H9 (cell line): ENCODE results near the gene SNX1. TPM values are rescaled to one million over a fixed set of nuclear protein-coding genes. Genes with fewer than 3 reads are reported as not detected.

ENCODE experiments used
- DNase-seq: peaks from one replicate; pipeline ENCODE4 v3.0.0-alpha.2; 2017
- H2AFZ ChIP-seq: one replicate; pipeline ENCODE4 v1.6.1; 2013; ENCODE audit warnings: mild to moderate bottlenecking, low read length, control low read depth, moderate library complexity
- H2AK5ac ChIP-seq: 2 replicates; pipeline ENCODE4 v1.6.1; 2013; ENCODE audit warnings: low read length, control low read depth, mixed read lengths; ENCODE audit not compliant: insufficient read length
- H2BK120ac ChIP-seq: one replicate; pipeline ENCODE4 v1.6.1; 2013; ENCODE audit warnings: low read depth, mild to moderate bottlenecking, low read length, control low read depth, inconsistent platforms; ENCODE audit not compliant: poor library complexity, severe bottlenecking
- H2BK12ac ChIP-seq: 2 replicates; pipeline ENCODE4 v1.6.1; 2013; ENCODE audit warnings: low read length, control low read depth, mixed read lengths, low read depth; ENCODE audit not compliant: insufficient read length
- H2BK15ac ChIP-seq: 2 replicates; pipeline ENCODE4 v1.6.1; 2013; ENCODE audit warnings: low read depth, low read length, control low read depth
- H2BK20ac ChIP-seq: one replicate; pipeline ENCODE4 v1.6.1; 2013; ENCODE audit warnings: low read depth, mild to moderate bottlenecking, low read length, control low read depth, inconsistent platforms; ENCODE audit not compliant: poor library complexity, severe bottlenecking
- H2BK5ac ChIP-seq: 2 replicates; pipeline ENCODE4 v1.6.1; 2013; ENCODE audit warnings: low read length, control low read depth, mixed read lengths; ENCODE audit not compliant: insufficient read length
- H3K14ac ChIP-seq: 2 replicates; pipeline ENCODE4 v1.6.1; 2013; ENCODE audit warnings: low read length, control low read depth; ENCODE audit not compliant: insufficient read depth
- H3K18ac ChIP-seq: 2 replicates; pipeline ENCODE4 v1.6.1; 2013; ENCODE audit warnings: low read depth, mild to moderate bottlenecking, mixed read lengths, low read length, control low read depth; ENCODE audit not compliant: insufficient read length
- H3K23ac ChIP-seq: 2 replicates; pipeline ENCODE4 v1.6.1; 2013; ENCODE audit warnings: low read length, control low read depth, mixed read lengths, low read depth; ENCODE audit not compliant: insufficient read length
- H3K23me2 ChIP-seq: 2 replicates; pipeline ENCODE4 v1.6.1; 2013; ENCODE audit warnings: low read depth, mild to moderate bottlenecking, mixed read lengths, low read length, control low read depth; ENCODE audit not compliant: insufficient read length, poor library complexity, severe bottlenecking
- H3K27ac ChIP-seq: 2 replicates; pipeline ENCODE4 v1.5.1; 2013; ENCODE audit warnings: low read length, control low read depth, mixed read lengths, low read depth; ENCODE audit not compliant: insufficient read length
- H3K27me3 ChIP-seq: 2 replicates; pipeline ENCODE4 v1.6.1; 2013; ENCODE audit warnings: low read length, control low read depth, inconsistent platforms; ENCODE audit not compliant: insufficient read depth
- H3K4ac ChIP-seq: 2 replicates; pipeline ENCODE4 v1.6.1; 2013; ENCODE audit warnings: low read depth, mild to moderate bottlenecking, control low read depth, inconsistent platforms, low read length, moderate library complexity
- H3K4me1 ChIP-seq: 2 replicates; pipeline ENCODE4 v1.6.1; 2013; ENCODE audit warnings: low read length, control low read depth, inconsistent platforms; ENCODE audit not compliant: insufficient read depth
- H3K4me2 ChIP-seq: 2 replicates; pipeline ENCODE4 v1.6.1; 2013; ENCODE audit warnings: low read length, control low read depth, mixed read lengths; ENCODE audit not compliant: insufficient read length, insufficient read depth
- H3K56ac ChIP-seq: 2 replicates; pipeline ENCODE4 v1.6.1; 2013; ENCODE audit warnings: low read depth, mild to moderate bottlenecking, mixed read lengths, low read length, control low read depth; ENCODE audit not compliant: insufficient read length
- H3K79me1 ChIP-seq: 2 replicates; pipeline ENCODE4 v1.6.1; 2013; ENCODE audit warnings: low read depth, mild to moderate bottlenecking, moderate library complexity, low read length, control low read depth, inconsistent platforms; ENCODE audit not compliant: insufficient read depth, poor library complexity, severe bottlenecking
- H3K79me2 ChIP-seq: 2 replicates; pipeline ENCODE4 v1.6.1; 2013; ENCODE audit warnings: low read length, control low read depth, inconsistent platforms; ENCODE audit not compliant: insufficient read depth
- H3K9ac ChIP-seq: 2 replicates; pipeline ENCODE4 v1.6.1; 2013; ENCODE audit warnings: low read length, control low read depth, mixed read lengths; ENCODE audit not compliant: insufficient read length; ENCODE audit errors: extremely low read depth
- H3K9me3 ChIP-seq: one replicate; pipeline ENCODE4 v1.6.1; 2013; ENCODE audit warnings: low read depth, low read length, inconsistent platforms; ENCODE audit not compliant: control insufficient read depth
- H3T11ph ChIP-seq: one replicate; pipeline ENCODE4 v1.6.1; 2013; ENCODE audit warnings: mild to moderate bottlenecking, low read length, control low read depth, inconsistent platforms
- H4K20me1 ChIP-seq: one replicate; pipeline ENCODE4 v1.6.1; 2013; ENCODE audit not compliant: control insufficient read depth, insufficient read length, insufficient read depth
- H4K5ac ChIP-seq: 2 replicates; pipeline ENCODE4 v1.6.1; 2013; ENCODE audit warnings: low read depth, mild to moderate bottlenecking, mixed read lengths, low read length, control low read depth; ENCODE audit not compliant: insufficient read length
- H4K8ac ChIP-seq: replicated peaks from 2 replicates; pipeline ENCODE4 v1.6.1; 2013; ENCODE audit warnings: low read length, control low read depth, mixed read lengths, low read depth; ENCODE audit not compliant: insufficient read length
- H4K91ac ChIP-seq: 2 replicates; pipeline ENCODE4 v1.6.1; 2013; ENCODE audit warnings: low read depth, mild to moderate bottlenecking, moderate library complexity, mixed read lengths, low read length, control low read depth; ENCODE audit not compliant: insufficient read length
- H3K27ac Mint-ChIP-seq, 3 experiments: 2 replicates in 2 of 3; 3 replicates in 1 of 3; pipeline ENCODE4 v1.8.0; 2020 to 2021; ENCODE audit warnings: mixed read lengths in 3 of 3, mild to moderate bottlenecking in 1 of 3, moderate library complexity in 1 of 3
- H3K27me3 Mint-ChIP-seq: 2 replicates; pipeline ENCODE4 v1.8.0; 2021; ENCODE audit warnings: low read depth, mild to moderate bottlenecking, moderate library complexity, mixed read lengths
- H3K36me3 Mint-ChIP-seq, 3 experiments: 2 replicates in 2 of 3; 3 replicates in 1 of 3; pipeline ENCODE4 v1.8.0; 2020 to 2021; ENCODE audit warnings: low read depth in 3 of 3, mixed read lengths in 3 of 3; ENCODE audit not compliant: insufficient read depth in 1 of 3
- H3K4me1 Mint-ChIP-seq, 2 experiments: 2 replicates each; pipeline ENCODE4 v1.8.0; 2020; ENCODE audit warnings: mixed read lengths in 2 of 2
- H3K4me3 Mint-ChIP-seq, 2 experiments: 2 replicates in 1 of 2; 3 replicates in 1 of 2; pipeline ENCODE4 v1.8.0; 2020 to 2021; ENCODE audit warnings: mild to moderate bottlenecking in 2 of 2, mixed read lengths in 2 of 2, moderate library complexity in 1 of 2
- H3K9me3 Mint-ChIP-seq, 2 experiments: 2 replicates in 1 of 2; 3 replicates in 1 of 2; pipeline ENCODE4 v1.8.0; 2020; ENCODE audit warnings: mild to moderate bottlenecking in 2 of 2, mixed read lengths in 2 of 2, moderate library complexity in 1 of 2
- CTCF ChIP-seq: fragments of 200-600 bp; sonication (generic); conservative IDR thresholded peaks from 3 replicates; pipeline ENCODE4 v1.8.0; 2021; ENCODE audit warnings: antibody characterized with exemption, mild to moderate bottlenecking
- WGBS: extraction: QIAGEN DNeasy Blood & Tissue Kit; methylation state at CpG from one replicate; pipeline ENCODE4 v1.1.7; 2013; ENCODE audit warnings: missing lambda C conversion rate, low lambda C conversion rate, mixed read lengths; ENCODE audit not compliant: insufficient read length; ENCODE audit errors: extremely low coverage; 5-methylcytosine and 5-hydroxymethylcytosine counted together
- total RNA-seq: library from RNA; stranded (reverse); gene quantifications from 2 replicates; pipeline ENCODE4 v1.2.1, GENCODE V29; 2021

Gene SNX1
- total RNA-seq, 1 experiment from 2014 or later: 58.8 TPM

GRCh38 chr15:64162869-64163658, 67.3 kb downstream of the SNX1 start, which contains the start of gene PPIB:
TSS of gene PPIB (minus strand) at chr15:64163022. CDS start at chr15:64162986, 36 bp downstream.
- no peak within 1 kb of the TSS for H4K91ac ChIP-seq
- TF ChIP-seq CTCF: peak; percentile 57
- no peak within 1 kb of the TSS for H3K27ac ChIP-seq

More at GRCh38 chr15:64162869-64163658, 67.3 kb downstream of the SNX1 start, which contains the start of gene PPIB:
- Histone ChIP-seq H3K14ac (peak within 1 kb of the TSS; percentile 65; the same call in 1 of the 2 replicates), H2BK120ac (no peak within 1 kb of the TSS), H2BK15ac (no peak within 1 kb of the TSS), H2BK12ac (no peak within 1 kb of the TSS), H2BK20ac (no peak within 1 kb of the TSS), H3K23ac (no peak within 1 kb of the TSS), H3K79me1 (no peaks in the 10 kb centered on the region), H3K9me3 (no peaks in the 10 kb centered on the region), H2AFZ (peak within 1 kb of the TSS; percentile 48), H3K27me3 (no peaks in the 10 kb centered on the region), H3K4ac (no peak within 1 kb of the TSS), H3K18ac (peak within 1 kb of the TSS; percentile 37), H3K56ac (no peak within 1 kb of the TSS), H3K4me2 (peak within 1 kb of the TSS; percentile 77), H4K20me1 (no peaks in the 10 kb centered on the region), H2AK5ac (no peak within 1 kb of the TSS), H3K79me2 (no peaks in the 10 kb centered on the region; the same call in 1 of the 2 replicates), H3K4me1 (no peaks in the 10 kb centered on the region; the same call in 1 of the 2 replicates), H3T11ph (no peak within 1 kb of the TSS), H4K5ac (no peak within 1 kb of the TSS), H3K9ac (peak within 1 kb of the TSS; percentile 71), H4K8ac (no peak within 1 kb of the TSS), H3K23me2 (no peaks in the 10 kb centered on the region), H2BK5ac (no peak within 1 kb of the TSS)
- Mint-ChIP-seq H3K27ac (peak within 1 kb of the TSS; percentile 83 to 89 (median 86)), H3K27me3 (no peaks in the 10 kb centered on the region), H3K36me3 (peaks cover 20 to 33% (median 26%) of the 10 kb centered on the region in 3 experiments; a peak in 6 of 7 replicates), H3K4me3 (peak within 1 kb of the TSS; percentile 88 to 91), H3K9me3 (no peaks in the 10 kb centered on the region; a peak in 1 of 5 replicates), H3K4me1 (peaks cover 28 to 29% of the 10 kb centered on the region in 2 experiments)
- WGBS: no CpG with 5 or more reads among the region's 69 CpGs
- peak; percentile 97 for DNase-seq
